ENCODE measurements around the gene P2RY8.

P2RY8 gene

GRCh38 chrX:1511829-1512228 is 25.2 kb downstream of the P2RY8 start:
- no peak for DNase-seq (ENCODE audit: low spot score)
- TF ChIP-seq CTCF (IDR thresholded peaks at IDR 0.05; ENCODE audit: borderline replicate concordance, control extremely low read depth, extremely low read depth, insufficient read depth, missing control alignments) = no peak
- in situ Hi-C loops (cut with MboI; ENCODE audit: low sequenced_read_pairs, unreplicated experiment) = no loop called here

- no peak for TF ChIP-seq CTCF (IDR thresholded peaks at IDR 0.05; ENCODE audit: borderline replicate concordance, control extremely low read depth, extremely low read depth, insufficient read depth, missing control alignments)
- in situ Hi-C loops (cut with MboI; ENCODE audit: low sequenced_read_pairs, unreplicated experiment) = no loop called here
- DNase-seq (ENCODE audit: low spot score) = no peak
These were observed 25.8 kb downstream of the P2RY8 start for GRCh38 chrX:1511150-1511549.

GRCh38 chrX:1507511-1508463 is 29.2 kb downstream of the P2RY8 start:
- in situ Hi-C loops (cut with MboI; ENCODE audit: low sequenced_read_pairs, unreplicated experiment) = no loop called here
- no peak for TF ChIP-seq CTCF (IDR thresholded peaks at IDR 0.05; ENCODE audit: borderline replicate concordance, control extremely low read depth, extremely low read depth, insufficient read depth, missing control alignments)
- peak; percentile 79 for DNase-seq (ENCODE audit: low spot score)

- in situ Hi-C loops (cut with MboI; ENCODE audit: low sequenced_read_pairs, unreplicated experiment) = no loop called here
- no peak for DNase-seq (ENCODE audit: low spot score)
- no peak for TF ChIP-seq CTCF (IDR thresholded peaks at IDR 0.05; ENCODE audit: borderline replicate concordance, control extremely low read depth, extremely low read depth, insufficient read depth, missing control alignments)
These were observed 30.1 kb downstream of the P2RY8 start for GRCh38 chrX:1506916-1507315.

GRCh38 chrX:1502853-1503252 is 34.1 kb downstream of the P2RY8 start:
- DNase-seq (ENCODE audit: low spot score) = no peak
- TF ChIP-seq CTCF (IDR thresholded peaks at IDR 0.05; ENCODE audit: borderline replicate concordance, control extremely low read depth, extremely low read depth, insufficient read depth, missing control alignments) = no peak
- in situ Hi-C loops (cut with MboI; ENCODE audit: low sequenced_read_pairs, unreplicated experiment) = no loop called here

- in situ Hi-C loops (cut with MboI; ENCODE audit: low sequenced_read_pairs, unreplicated experiment) = no loop called here
- no peak for TF ChIP-seq CTCF (IDR thresholded peaks at IDR 0.05; ENCODE audit: borderline replicate concordance, control extremely low read depth, extremely low read depth, insufficient read depth, missing control alignments)
- DNase-seq (ENCODE audit: low spot score) = peak; percentile 74
These were observed 34.7 kb downstream of the P2RY8 start for GRCh38 chrX:1502241-1502640.
